GM12865 (cell line): ENCODE data around the gene RPN2.

Experiments
- DNase-seq: peaks from one replicate; pipeline ENCODE4 v3.0.0; 2010; ENCODE audit warnings: low read depth
- H3K4me3 ChIP-seq: 2 replicates; pipeline ENCODE4 v1.5.1; 2011; ENCODE audit warnings: mild to moderate bottlenecking, low read depth, low read length, control low read depth
- TF ChIP-seq, protein P1 (sequence below): IDR thresholded peaks from 2 replicates; pipeline ENCODE4 v1.5.1; 2011; ENCODE audit warnings: low read length, control low read depth, low read depth, inconsistent platforms; ENCODE audit not compliant: insufficient read depth; ENCODE audit errors: missing control alignments

The RPN2 gene

GRCh38 chr20:37245216-37246150 is 66.4 kb downstream of the RPN2 start:
- no peak overlapping the region for H3K4me3 ChIP-seq
- no peak for DNase-seq
- TF ChIP-seq, protein P1, sequence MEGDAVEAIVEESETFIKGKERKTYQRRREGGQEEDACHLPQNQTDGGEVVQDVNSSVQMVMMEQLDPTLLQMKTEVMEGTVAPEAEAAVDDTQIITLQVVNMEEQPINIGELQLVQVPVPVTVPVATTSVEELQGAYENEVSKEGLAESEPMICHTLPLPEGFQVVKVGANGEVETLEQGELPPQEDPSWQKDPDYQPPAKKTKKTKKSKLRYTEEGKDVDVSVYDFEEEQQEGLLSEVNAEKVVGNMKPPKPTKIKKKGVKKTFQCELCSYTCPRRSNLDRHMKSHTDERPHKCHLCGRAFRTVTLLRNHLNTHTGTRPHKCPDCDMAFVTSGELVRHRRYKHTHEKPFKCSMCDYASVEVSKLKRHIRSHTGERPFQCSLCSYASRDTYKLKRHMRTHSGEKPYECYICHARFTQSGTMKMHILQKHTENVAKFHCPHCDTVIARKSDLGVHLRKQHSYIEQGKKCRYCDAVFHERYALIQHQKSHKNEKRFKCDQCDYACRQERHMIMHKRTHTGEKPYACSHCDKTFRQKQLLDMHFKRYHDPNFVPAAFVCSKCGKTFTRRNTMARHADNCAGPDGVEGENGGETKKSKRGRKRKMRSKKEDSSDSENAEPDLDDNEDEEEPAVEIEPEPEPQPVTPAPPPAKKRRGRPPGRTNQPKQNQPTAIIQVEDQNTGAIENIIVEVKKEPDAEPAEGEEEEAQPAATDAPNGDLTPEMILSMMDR = no peak

GRCh38 chr20:37246736-37247135 is 67.6 kb downstream of the RPN2 start:
- no peak overlapping the region for H3K4me3 ChIP-seq
- TF ChIP-seq, protein P1 = no peak
- DNase-seq = no peak

DNA sequence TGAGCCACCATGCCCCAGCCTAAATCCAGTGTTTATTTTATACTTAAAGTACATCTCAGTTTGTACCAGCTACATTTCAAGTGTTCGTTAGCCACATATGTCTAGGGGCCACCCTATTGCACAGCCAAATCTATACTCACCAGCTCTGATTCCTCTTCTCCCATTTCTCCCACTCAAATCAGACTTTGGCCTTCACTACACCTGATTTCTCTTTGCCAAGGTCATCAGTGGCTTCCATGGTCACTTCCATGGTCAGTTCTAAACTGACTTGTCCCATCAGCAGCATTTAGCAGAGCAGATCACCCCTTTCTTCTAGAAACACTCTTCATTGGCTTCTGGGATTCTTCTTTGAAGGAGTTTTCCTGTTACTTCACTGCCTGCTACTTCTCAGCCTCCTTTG is 68.4 kb downstream of the RPN2 start:
- TF ChIP-seq, protein P1 = no peak
- no peak overlapping the region for H3K4me3 ChIP-seq
- no peak for DNase-seq

DNA sequence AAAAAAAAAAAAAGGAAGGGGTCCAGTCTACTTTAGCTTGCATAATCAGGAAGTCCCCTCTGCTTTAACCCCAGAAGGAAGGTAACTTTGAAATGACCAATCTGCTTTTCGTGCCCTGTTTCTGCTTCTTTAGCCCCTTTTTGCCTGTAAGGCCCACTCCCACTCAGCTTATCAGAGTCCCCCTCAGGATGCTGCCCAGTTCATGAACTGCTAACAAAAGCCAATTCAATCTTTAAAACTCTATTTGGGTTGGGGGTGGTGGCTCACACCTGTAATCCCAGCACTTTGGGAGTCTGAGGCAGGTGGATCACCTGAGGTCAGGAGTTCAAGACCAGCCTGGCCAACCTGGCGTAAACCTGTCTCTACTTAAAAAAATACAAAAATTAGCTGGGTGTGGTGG is 70.2 kb downstream of the RPN2 start:
- TF ChIP-seq, protein P1 = no peak
- no peak overlapping the region for H3K4me3 ChIP-seq
- DNase-seq = no peak

- no peak overlapping the region for H3K4me3 ChIP-seq
- TF ChIP-seq, protein P1 = no peak
Measured at GRCh38 chr20:37251825-37252477, 72.8 kb downstream of the RPN2 start.

GRCh38 chr20:37253087-37253486 is 74.0 kb downstream of the RPN2 start:
- no peak overlapping the region for H3K4me3 ChIP-seq
- TF ChIP-seq, protein P1 = no peak
- no peak for DNase-seq

More at GRCh38 chr20:37251825-37252477, 72.8 kb downstream of the RPN2 start:
- no peak for DNase-seq
